Measurements from ENCODE around the gene REEP1.

DNA sequence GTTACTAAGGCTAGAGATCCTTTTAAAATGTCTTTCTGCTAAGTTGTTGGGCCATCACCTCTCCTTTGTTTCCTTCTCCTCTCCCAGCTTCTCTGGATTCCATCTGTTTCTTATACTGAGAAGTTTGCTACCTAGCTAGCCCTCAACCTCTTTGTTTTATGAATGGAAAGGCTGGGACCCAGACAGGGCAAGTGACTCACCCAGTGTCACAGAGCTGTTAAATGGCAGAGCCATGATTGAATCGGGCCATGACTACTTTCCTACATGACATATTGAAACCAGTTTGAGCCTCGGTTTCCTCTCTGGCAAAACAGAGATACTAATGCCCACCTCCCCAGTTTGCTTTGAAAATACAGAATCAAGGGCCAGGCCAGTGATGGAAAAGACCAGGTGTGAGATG, 24.1 kb downstream of the REEP1 start:
- TF ChIP-seq NR2C2 (CRISPR knock-in tag; IDR thresholded peaks at IDR 0.05) (no peak), NR2C2 (tag; IDR thresholded peaks at IDR 0.05) (no peak), NRF1 (conservative IDR thresholded peaks at IDR 0.05 in 1 of 2, IDR thresholded peaks at IDR 0.05 in 1 of 2) (no peak), EP300 (IDR thresholded peaks at IDR 0.05; ENCODE audit: low read length) (no peak), CTCF (IDR thresholded peaks at IDR 0.05 in 2 of 3, conservative IDR thresholded peaks at IDR 0.05 in 1 of 3; ENCODE audit: insufficient read depth in 2 of 3, low read depth in 1 of 3, low read length in 3 of 3) (no peak)
- TF ChIP-seq, protein P1, sequence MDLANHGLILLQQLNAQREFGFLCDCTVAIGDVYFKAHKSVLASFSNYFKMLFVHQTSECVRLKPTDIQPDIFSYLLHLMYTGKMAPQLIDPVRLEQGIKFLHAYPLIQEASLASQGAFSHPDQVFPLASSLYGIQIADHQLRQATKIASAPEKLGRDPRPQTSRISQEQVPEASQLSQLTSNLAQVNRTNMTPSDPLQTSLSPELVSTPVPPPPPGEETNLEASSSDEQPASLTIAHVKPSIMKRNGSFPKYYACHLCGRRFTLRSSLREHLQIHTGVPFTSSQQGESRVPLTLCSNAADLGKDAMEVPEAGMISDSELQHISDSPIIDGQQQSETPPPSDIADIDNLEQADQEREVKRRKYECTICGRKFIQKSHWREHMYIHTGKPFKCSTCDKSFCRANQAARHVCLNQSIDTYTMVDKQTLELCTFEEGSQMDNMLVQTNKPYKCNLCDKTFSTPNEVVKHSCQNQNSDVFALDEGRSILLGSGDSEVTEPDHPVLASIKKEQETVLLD (IDR thresholded peaks at IDR 0.05), result no peak
